Brain microvascular endothelial cell (primary cell): ENCODE data around the gene KCND3.

Experiments used
- DNase-seq: peaks from one replicate; pipeline ENCODE4 v3.0.0-alpha.2; 2020
- H3K27ac ChIP-seq: fragments of 250-450 bp; sonication (Bioruptor Pico); 2 replicates; pipeline ENCODE4 v1.5.1; 2020; ENCODE audit warnings: mild to moderate bottlenecking, moderate library complexity
- H3K27me3 ChIP-seq: fragments of 250-450 bp; sonication (Bioruptor Pico); replicated peaks from 2 replicates; pipeline ENCODE4 v1.5.1; 2020; ENCODE audit warnings: mild to moderate bottlenecking
- H3K36me3 ChIP-seq: fragments of 250-450 bp; sonication (Bioruptor Pico); replicated peaks from 2 replicates; pipeline ENCODE4 v1.5.1; 2020; ENCODE audit warnings: mild to moderate bottlenecking
- H3K4me3 ChIP-seq: 2 replicates; pipeline ENCODE4 v1.5.1; 2011; ENCODE audit warnings: low read depth, mild to moderate bottlenecking, control low read depth, low read length, moderate library complexity
- CTCF ChIP-seq: IDR thresholded peaks from 2 replicates; pipeline ENCODE4 v1.5.1; 2011; ENCODE audit warnings: low read depth, mild to moderate bottlenecking, moderate library complexity, low read length, control low read depth, inconsistent platforms; ENCODE audit errors: missing control alignments
- in situ Hi-C: cut with HindIII; loops from 2 replicates; pipeline ENCODE4 v1.10.0; 2017; ENCODE audit warnings: low sequenced_read_pairs, low pct_ligation_motif_present

Gene KCND3

GRCh38 chr1:111992476-111992875, 3.0 kb upstream of the KCND3 start:
- no peak for DNase-seq
- Histone ChIP-seq H3K27me3 (peaks cover 47% of the 10 kb centered on the region), H3K27ac (no peak overlapping the region), H3K36me3 (no peaks in the 10 kb centered on the region), H3K4me3 (no peak overlapping the region)
- TF ChIP-seq CTCF: no peak
- in situ Hi-C loops: no loop called here

GRCh38 chr1:111990878-111991718, 1.6 kb upstream of the KCND3 start:
- peak; percentile 33 for TF ChIP-seq CTCF
- H3K36me3 ChIP-seq: no peaks in the 10 kb centered on the region
- no peak overlapping the region for H3K4me3 ChIP-seq
- in situ Hi-C loops: no loop called here
- H3K27me3 ChIP-seq: peaks cover 47% of the 10 kb centered on the region
- no peak for DNase-seq
- H3K27ac ChIP-seq: no peak overlapping the region

- TF ChIP-seq CTCF: no peak
- in situ Hi-C loops: no loop called here
- no peak for DNase-seq
- Histone ChIP-seq H3K27ac (no peak overlapping the region), H3K36me3 (no peaks in the 10 kb centered on the region), H3K4me3 (peak overlapping the region; percentile 27), H3K27me3 (peaks cover 47% of the 10 kb centered on the region)
These were observed 784 bp upstream of the KCND3 start for GRCh38 chr1:111990026-111990877.

GRCh38 chr1:111988743-111989453, 570 bp downstream of the KCND3 start:
- DNase-seq: no peak

GRCh38 chr1:111988377-111988742, 1.1 kb downstream of the KCND3 start:
- Histone ChIP-seq H3K27ac (no peak overlapping the region), H3K27me3 (peaks cover 46% of the 10 kb centered on the region), H3K36me3 (no peaks in the 10 kb centered on the region), H3K4me3 (no peak overlapping the region)
- in situ Hi-C loops: no loop called here
- no peak for TF ChIP-seq CTCF
- DNase-seq: no peak

More at GRCh38 chr1:111988743-111989453, 570 bp downstream of the KCND3 start:
- Histone ChIP-seq H3K36me3 (no peaks in the 10 kb centered on the region), H3K4me3 (no peak overlapping the region), H3K27ac (no peak overlapping the region), H3K27me3 (peaks cover 47% of the 10 kb centered on the region)
- in situ Hi-C loops: no loop called here
- TF ChIP-seq CTCF: no peak
